Suppressor macrophage (primary cell): ENCODE results near the gene ZAP70.

Experiments used
- DNase-seq, 4 experiments: peaks; one replicate each; pipeline ENCODE4 v3.0.0-alpha.2; 2020 to 2022

The ZAP70 gene

DNA sequence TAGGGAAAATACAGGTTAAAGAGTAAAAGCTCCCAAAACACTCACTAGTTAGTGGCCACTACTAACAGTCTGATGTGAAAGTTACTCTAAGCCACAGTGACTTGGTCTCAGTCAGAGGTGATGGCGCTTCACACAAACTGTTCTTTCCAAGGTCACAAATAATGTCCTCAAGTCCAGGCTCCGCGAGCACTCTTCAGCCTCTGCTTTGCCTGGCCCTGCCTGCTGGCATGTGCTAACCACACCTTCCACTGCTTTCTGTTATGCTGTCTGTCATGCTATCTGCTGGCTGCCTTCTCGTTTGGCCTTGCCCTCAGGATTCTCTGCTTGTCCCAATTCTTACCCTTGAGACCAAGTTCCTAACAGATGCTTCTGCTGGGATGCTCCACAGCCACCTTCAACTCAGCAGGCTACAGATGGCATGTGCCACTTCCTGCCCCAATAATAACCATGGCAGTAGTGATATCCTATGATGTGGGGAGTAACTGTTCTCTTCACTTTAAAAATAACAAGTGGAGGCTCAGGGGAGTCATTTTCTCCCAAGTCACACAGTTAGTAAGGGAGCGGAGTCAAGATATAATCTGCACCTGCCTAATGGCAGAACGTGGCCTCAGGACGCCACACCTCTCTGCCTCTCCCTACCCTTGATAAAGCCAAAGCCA lies 75.7 kb downstream of the ZAP70 start:
- DNase-seq: no peak
